ENCODE measurements around the gene KCP. TPM values are rescaled to one million over a fixed set of nuclear protein-coding genes. Genes with fewer than 3 reads are reported as not detected.

The KCP gene
- total RNA-seq, 2 experiments from 2014 or later = 1.4 to 2.3 TPM

DNA sequence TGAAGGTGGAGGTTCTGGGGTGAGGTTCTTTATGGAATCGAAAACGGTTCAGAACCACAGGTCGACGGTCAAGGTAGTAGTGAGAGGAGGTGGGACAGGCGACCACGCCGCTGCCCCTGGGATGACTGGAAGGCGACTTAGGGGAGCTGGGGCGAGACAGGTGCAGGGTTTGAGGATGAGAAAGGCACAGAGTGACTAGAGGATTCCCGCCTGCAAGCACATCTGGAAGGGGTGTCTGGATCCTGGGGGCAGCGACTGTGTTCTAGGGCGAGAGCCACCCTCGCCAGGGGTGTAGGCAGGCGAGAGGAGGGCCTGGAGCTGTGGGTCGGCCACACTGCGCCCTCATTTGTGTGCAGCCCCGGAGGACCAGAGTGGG lies 26.8 kb upstream of the KCP start:
- CTCF ChIA-PET (ENCODE audit: unreplicated experiment) = interaction anchor here (1.6 kb wide), 1 partner anchor 14 kb away, joined by 3 read pairs; no protein-coding TSS in a partner anchor
- TF ChIP-seq, protein P1, sequence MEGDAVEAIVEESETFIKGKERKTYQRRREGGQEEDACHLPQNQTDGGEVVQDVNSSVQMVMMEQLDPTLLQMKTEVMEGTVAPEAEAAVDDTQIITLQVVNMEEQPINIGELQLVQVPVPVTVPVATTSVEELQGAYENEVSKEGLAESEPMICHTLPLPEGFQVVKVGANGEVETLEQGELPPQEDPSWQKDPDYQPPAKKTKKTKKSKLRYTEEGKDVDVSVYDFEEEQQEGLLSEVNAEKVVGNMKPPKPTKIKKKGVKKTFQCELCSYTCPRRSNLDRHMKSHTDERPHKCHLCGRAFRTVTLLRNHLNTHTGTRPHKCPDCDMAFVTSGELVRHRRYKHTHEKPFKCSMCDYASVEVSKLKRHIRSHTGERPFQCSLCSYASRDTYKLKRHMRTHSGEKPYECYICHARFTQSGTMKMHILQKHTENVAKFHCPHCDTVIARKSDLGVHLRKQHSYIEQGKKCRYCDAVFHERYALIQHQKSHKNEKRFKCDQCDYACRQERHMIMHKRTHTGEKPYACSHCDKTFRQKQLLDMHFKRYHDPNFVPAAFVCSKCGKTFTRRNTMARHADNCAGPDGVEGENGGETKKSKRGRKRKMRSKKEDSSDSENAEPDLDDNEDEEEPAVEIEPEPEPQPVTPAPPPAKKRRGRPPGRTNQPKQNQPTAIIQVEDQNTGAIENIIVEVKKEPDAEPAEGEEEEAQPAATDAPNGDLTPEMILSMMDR (conservative IDR thresholded peaks at IDR 0.05; ENCODE audit: low read length) = no peak
- TF ChIP-seq EZH2phosphoT487 (IDR thresholded peaks at IDR 0.05; ENCODE audit: borderline replicate concordance, low read depth, low read length) = no peak
- no peaks in the 10 kb centered on the region for H3K36me3 ChIP-seq (ENCODE audit: insufficient read depth, low read length)
- POLR2A ChIA-PET = no interaction called here
- H3K4me3 ChIP-seq (ENCODE audit: low read depth, low read length, poor library complexity, severe bottlenecking) = no peak overlapping the region
- no peak overlapping the region for H3K27ac ChIP-seq (ENCODE audit: low read depth, low read length, poor library complexity, severe bottlenecking)
- H3K4me2 ChIP-seq (ENCODE audit: low read length) = peak overlapping the region; percentile 67; the same call in 1 of the 2 replicates
- H2AFZ ChIP-seq (ENCODE audit: low read length) = no peak overlapping the region
- no peaks in the 10 kb centered on the region for H3K9me3 ChIP-seq (ENCODE audit: low read length)
- no peaks in the 10 kb centered on the region for H3K79me2 ChIP-seq (ENCODE audit: insufficient read depth, low read depth, low read length)
- H4K20me1 ChIP-seq (ENCODE audit: insufficient read depth, low read length) = no peaks in the 10 kb centered on the region
- no peak for DNase-seq (ENCODE audit: low spot score)
- BruUV-seq (replicated peaks) = no TSS peak
- peaks cover 61% of the 10 kb centered on the region for H3K4me1 ChIP-seq (ENCODE audit: insufficient read depth, low read length, poor library complexity, severe bottlenecking)
- no peaks in the 10 kb centered on the region for H3K9me2 ChIP-seq (ENCODE audit: insufficient read depth, low read length)
- intact Hi-C loops (cut with micrococcal nuclease; ENCODE audit: unreplicated experiment) = no loop called here

DNA sequence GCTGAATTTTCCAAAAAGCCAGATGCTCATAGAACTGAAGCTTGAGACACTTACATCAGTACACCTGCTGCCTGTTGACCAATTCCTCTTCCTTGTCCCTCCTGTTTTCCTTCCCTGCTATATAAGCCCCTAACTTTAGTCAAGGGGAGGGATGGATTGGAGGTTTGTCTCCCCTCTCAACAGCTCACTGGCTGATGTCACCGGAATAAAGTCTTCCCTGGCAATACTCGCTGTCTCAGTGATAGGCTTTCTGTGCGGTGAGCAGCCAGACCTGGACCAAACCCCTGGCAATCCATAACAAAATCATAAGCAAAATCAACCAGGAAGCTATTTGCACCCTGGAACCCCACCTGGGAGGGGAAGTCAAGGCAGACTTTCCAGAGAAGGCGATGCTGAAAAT lies 26.3 kb upstream of the KCP start:
- Histone ChIP-seq H3K4me3 (ENCODE audit: low read depth, low read length, poor library complexity, severe bottlenecking) (no peak overlapping the region), H3K4me1 (ENCODE audit: insufficient read depth, low read length, poor library complexity, severe bottlenecking) (peaks cover 61% of the 10 kb centered on the region), H3K27ac (ENCODE audit: low read depth, low read length, poor library complexity, severe bottlenecking) (no peak overlapping the region), H2AFZ (ENCODE audit: low read length) (no peak overlapping the region), H3K4me2 (ENCODE audit: low read length) (no peak overlapping the region), H3K9me2 (ENCODE audit: insufficient read depth, low read length) (no peaks in the 10 kb centered on the region), H3K36me3 (ENCODE audit: insufficient read depth, low read length) (no peaks in the 10 kb centered on the region), H4K20me1 (ENCODE audit: insufficient read depth, low read length) (no peaks in the 10 kb centered on the region), H3K9me3 (ENCODE audit: low read length) (no peaks in the 10 kb centered on the region), H3K79me2 (ENCODE audit: insufficient read depth, low read depth, low read length) (no peaks in the 10 kb centered on the region)
- TF ChIP-seq, protein P1 (conservative IDR thresholded peaks at IDR 0.05; ENCODE audit: low read length) = no peak
- no peak for TF ChIP-seq EZH2phosphoT487 (IDR thresholded peaks at IDR 0.05; ENCODE audit: borderline replicate concordance, low read depth, low read length)
- intact Hi-C loops (cut with micrococcal nuclease; ENCODE audit: unreplicated experiment) = no loop called here
- ChIA-PET POLR2A (no interaction called here), CTCF (ENCODE audit: unreplicated experiment) (interaction anchor here (1.6 kb wide), 1 partner anchor 14 kb away, joined by 3 read pairs; no protein-coding TSS in a partner anchor)
- BruUV-seq (replicated peaks) = no TSS peak
- no peak for DNase-seq (ENCODE audit: low spot score)

DNA sequence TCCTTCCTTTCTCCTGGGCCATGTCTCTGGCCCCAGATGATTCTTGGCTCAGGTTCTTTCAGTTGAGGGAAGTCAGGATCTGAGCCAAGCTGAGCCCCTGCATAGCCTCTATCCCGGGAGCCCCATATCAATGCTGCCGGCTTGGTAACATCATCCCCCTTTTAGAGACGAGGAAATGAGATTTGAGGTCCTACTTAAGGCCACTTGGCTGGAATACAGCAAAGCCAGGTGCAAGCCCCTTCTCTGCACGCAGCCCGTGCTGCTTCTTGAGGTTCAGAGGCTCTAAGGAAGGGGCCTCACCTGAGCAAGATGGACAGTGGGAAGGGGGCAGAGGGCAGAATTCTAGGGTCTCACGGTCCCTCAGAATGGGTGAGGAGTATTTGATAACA lies 24.8 kb upstream of the KCP start:
- POLR2A ChIA-PET = interaction anchor here (0.7 kb wide), 1 partner anchor 13 kb away, joined by 6 read pairs; no protein-coding TSS in a partner anchor
- H3K4me3 ChIP-seq (ENCODE audit: low read depth, low read length, poor library complexity, severe bottlenecking) = no peak overlapping the region
- BruUV-seq (replicated peaks) = no TSS peak
- TF ChIP-seq, protein P1 (conservative IDR thresholded peaks at IDR 0.05; ENCODE audit: low read length) = no peak
- TF ChIP-seq EZH2phosphoT487 (IDR thresholded peaks at IDR 0.05; ENCODE audit: borderline replicate concordance, low read depth, low read length) = no peak
- no peaks in the 10 kb centered on the region for H3K9me3 ChIP-seq (ENCODE audit: low read length)
- no peaks in the 10 kb centered on the region for H3K36me3 ChIP-seq (ENCODE audit: insufficient read depth, low read length)
- peak overlapping the region; percentile 36 for H3K4me2 ChIP-seq (ENCODE audit: low read length)
- DNase-seq (ENCODE audit: low spot score) = no peak
- no peaks in the 10 kb centered on the region for H3K9me2 ChIP-seq (ENCODE audit: insufficient read depth, low read length)
- CTCF ChIA-PET (ENCODE audit: unreplicated experiment) = interaction anchor here (0.6 kb wide), 1 partner anchor 225 kb away, joined by 6 read pairs; no protein-coding TSS in a partner anchor
- peaks cover 47% of the 10 kb centered on the region for H3K4me1 ChIP-seq (ENCODE audit: insufficient read depth, low read length, poor library complexity, severe bottlenecking)
- no peaks in the 10 kb centered on the region for H4K20me1 ChIP-seq (ENCODE audit: insufficient read depth, low read length)
- no peak overlapping the region for H3K27ac ChIP-seq (ENCODE audit: low read depth, low read length, poor library complexity, severe bottlenecking)
- H2AFZ ChIP-seq (ENCODE audit: low read length) = peak overlapping the region; percentile 27; the same call in 1 of the 2 replicates
- no peaks in the 10 kb centered on the region for H3K79me2 ChIP-seq (ENCODE audit: insufficient read depth, low read depth, low read length)
- intact Hi-C loops (cut with micrococcal nuclease; ENCODE audit: unreplicated experiment) = no loop called here
